Lower leg skin (tissue), 3 donors: ENCODE data around the gene PTGDS.

Experiments used
- POLR2A ChIP-seq, 2 donors: fragments of 450-650 bp; IDR thresholded peaks; one replicate each; pipeline ENCODE4 v1.6.1; 2016 to 2017; ENCODE audit warnings: antibody characterized with exemption in 2 of 2, mild to moderate bottlenecking in 1 of 2, moderate library complexity in 1 of 2
- TF ChIP-seq, protein P1 (sequence below), 3 donors: fragments of 450-650 bp; IDR thresholded peaks; one replicate each; pipeline ENCODE4 v1.5.1; 2016; ENCODE audit warnings: antibody characterized with exemption in 3 of 3, mild to moderate bottlenecking in 3 of 3, moderate library complexity in 2 of 3

- TF ChIP-seq, protein P1, sequence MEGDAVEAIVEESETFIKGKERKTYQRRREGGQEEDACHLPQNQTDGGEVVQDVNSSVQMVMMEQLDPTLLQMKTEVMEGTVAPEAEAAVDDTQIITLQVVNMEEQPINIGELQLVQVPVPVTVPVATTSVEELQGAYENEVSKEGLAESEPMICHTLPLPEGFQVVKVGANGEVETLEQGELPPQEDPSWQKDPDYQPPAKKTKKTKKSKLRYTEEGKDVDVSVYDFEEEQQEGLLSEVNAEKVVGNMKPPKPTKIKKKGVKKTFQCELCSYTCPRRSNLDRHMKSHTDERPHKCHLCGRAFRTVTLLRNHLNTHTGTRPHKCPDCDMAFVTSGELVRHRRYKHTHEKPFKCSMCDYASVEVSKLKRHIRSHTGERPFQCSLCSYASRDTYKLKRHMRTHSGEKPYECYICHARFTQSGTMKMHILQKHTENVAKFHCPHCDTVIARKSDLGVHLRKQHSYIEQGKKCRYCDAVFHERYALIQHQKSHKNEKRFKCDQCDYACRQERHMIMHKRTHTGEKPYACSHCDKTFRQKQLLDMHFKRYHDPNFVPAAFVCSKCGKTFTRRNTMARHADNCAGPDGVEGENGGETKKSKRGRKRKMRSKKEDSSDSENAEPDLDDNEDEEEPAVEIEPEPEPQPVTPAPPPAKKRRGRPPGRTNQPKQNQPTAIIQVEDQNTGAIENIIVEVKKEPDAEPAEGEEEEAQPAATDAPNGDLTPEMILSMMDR (IDR thresholded peaks at IDR 0.05) = no peak
- no peak for TF ChIP-seq POLR2A (IDR thresholded peaks at IDR 0.05)
These were observed 12.4 kb upstream of the PTGDS start for GRCh38 chr9:136964833-136965422.
